HepG2 (cell line): ENCODE data around the gene ZDHHC16. TPM values are rescaled to one million over a fixed set of nuclear protein-coding genes. Genes with fewer than 3 reads are reported as not detected.

ENCODE experiments used
- FIP1L1 ChIP-seq: fragments of 200-400 bp; formaldehyde crosslinking; IDR thresholded peaks from 2 replicates; pipeline ENCODE4 v1.6.1; 2018; ENCODE audit warnings: low read depth, mild to moderate bottlenecking, low read length, moderate library complexity, borderline replicate concordance; ENCODE audit not compliant: insufficient read depth
- GABPA ChIP-seq, 2 experiments: IDR thresholded peaks; 2 replicates each; pipeline ENCODE4 v1.6.1; 2011 to 2016; ENCODE audit warnings: low read depth in 2 of 2, low read length in 1 of 2, missing biosample characterization in 1 of 2, missing genetic modification characterization in 1 of 2
- KDM1A ChIP-seq: IDR thresholded peaks from 2 replicates; pipeline ENCODE4 v1.6.1; 2016; ENCODE audit warnings: missing compliant biosample characterization
- POLR2A ChIP-seq, 2 experiments: IDR thresholded peaks; 2 replicates each; pipeline ENCODE4 v1.6.1; 2011; ENCODE audit warnings: low read depth in 2 of 2, low read length in 2 of 2, mild to moderate bottlenecking in 1 of 2, moderate library complexity in 1 of 2; ENCODE audit not compliant: insufficient read depth in 1 of 2
- SIN3A ChIP-seq: IDR thresholded peaks from 2 replicates; pipeline ENCODE4 v1.6.1; 2011; ENCODE audit warnings: low read depth, mild to moderate bottlenecking, control low read depth, low read length, borderline replicate concordance
- SMAD3 ChIP-seq: sonication (generic); formaldehyde crosslinking; IDR thresholded peaks from 2 replicates; pipeline ENCODE4 v1.4.0; 2020; ENCODE audit warnings: missing genetic modification reagents
- SNRNP70 ChIP-seq: fragments of 200-400 bp; formaldehyde crosslinking; IDR thresholded peaks from 2 replicates; pipeline ENCODE4 v1.6.1; 2017; ENCODE audit warnings: mild to moderate bottlenecking, low read depth, low read length, moderate library complexity
- TMF1 ChIP-seq: sonication (generic); formaldehyde crosslinking; IDR thresholded peaks from 2 replicates; pipeline ENCODE4 v1.8.1; 2022; ENCODE audit warnings: low read depth, missing genetic modification reagents
- ZNF136 ChIP-seq: sonication (generic); formaldehyde crosslinking; IDR thresholded peaks from 2 replicates; pipeline ENCODE4 v1.8.1; 2022; ENCODE audit warnings: low read depth, mild to moderate bottlenecking, moderate library complexity, missing genetic modification reagents
- ZNF557 ChIP-seq: sonication (generic); formaldehyde crosslinking; IDR thresholded peaks from 2 replicates; pipeline ENCODE4 v1.4.0; 2020; ENCODE audit warnings: missing genetic modification reagents
- ZNF629 ChIP-seq: sonication (generic); formaldehyde crosslinking; conservative IDR thresholded peaks from 2 replicates; pipeline ENCODE4 v1.5.0; 2020; ENCODE audit warnings: missing genetic modification reagents
- ZNF703 ChIP-seq: sonication (generic); formaldehyde crosslinking; IDR thresholded peaks from 2 replicates; pipeline ENCODE4 v1.5.1; 2020; ENCODE audit warnings: missing genetic modification reagents, mild to moderate bottlenecking, moderate library complexity, borderline replicate concordance
- ZNF83 ChIP-seq: sonication (generic); formaldehyde crosslinking; IDR thresholded peaks from 2 replicates; pipeline ENCODE4 v1.4.0; 2020; ENCODE audit warnings: missing genetic modification reagents, mild to moderate bottlenecking, borderline replicate concordance
- ZNF879 ChIP-seq: sonication (generic); formaldehyde crosslinking; IDR thresholded peaks from 2 replicates; pipeline ENCODE4 v1.8.1; 2023; ENCODE audit warnings: missing genetic modification reagents
- polyA plus RNA-seq, 8 experiments: library from polyadenylated mRNA; depleted of rRNA in 3 of 8; stranded (reverse) in 7 of 8; unstranded in 1 of 8; fragments of >200 nt; fragmentation: Illumina TruSeq in 4 of 8; extraction: Trizol in 4 of 8; gene quantifications; 2 replicates each; pipeline versions ENCODE4 v1.2.1 to v1.2.3, GENCODE V29; 2011 to 2016; ENCODE audit warnings: low read depth in 4 of 8, missing spikeins in 1 of 8, mixed read lengths in 1 of 8; ENCODE audit not compliant: insufficient read depth in 1 of 8
- total RNA-seq, 5 experiments: library from RNA; depleted of rRNA; stranded (reverse); fragments of >200 nt; fragmentation: Illumina TruSeq; extraction: Trizol; gene quantifications; 2 replicates each; pipeline ENCODE4 v1.2.3, GENCODE V29; 2016; ENCODE audit warnings: low read depth in 1 of 5
- TF ChIP-seq, protein P1 (sequence below): sonication (generic); formaldehyde crosslinking; IDR thresholded peaks from 2 replicates; pipeline ENCODE4 v1.8.0; 2022; ENCODE audit warnings: low read depth, missing genetic modification reagents
- TF ChIP-seq, protein P2 (sequence below): sonication (generic); formaldehyde crosslinking; conservative IDR thresholded peaks from 2 replicates; pipeline ENCODE4 v1.5.0; 2020; ENCODE audit warnings: missing genetic modification reagents
- TF ChIP-seq, protein P3 (sequence below): sonication (generic); formaldehyde crosslinking; IDR thresholded peaks from 2 replicates; pipeline ENCODE4 v1.4.0; 2020; ENCODE audit warnings: mild to moderate bottlenecking, missing genetic modification reagents
- TF ChIP-seq, protein P4 (sequence below): sonication (generic); formaldehyde crosslinking; conservative IDR thresholded peaks from 2 replicates; pipeline ENCODE4 v1.8.0; 2022; ENCODE audit warnings: mild to moderate bottlenecking, moderate library complexity, missing genetic modification reagents
- TF ChIP-seq, protein P5 (sequence below): IDR thresholded peaks from 2 replicates; pipeline ENCODE4 v1.6.1; 2016; ENCODE audit warnings: mild to moderate bottlenecking

The ZDHHC16 gene
- total and polyA plus RNA-seq, 2 of the 13 experiments (the other 11 are each of a cell fraction or from before 2014, with no cell fraction given), result 40.8 to 41.8 TPM

DNA sequence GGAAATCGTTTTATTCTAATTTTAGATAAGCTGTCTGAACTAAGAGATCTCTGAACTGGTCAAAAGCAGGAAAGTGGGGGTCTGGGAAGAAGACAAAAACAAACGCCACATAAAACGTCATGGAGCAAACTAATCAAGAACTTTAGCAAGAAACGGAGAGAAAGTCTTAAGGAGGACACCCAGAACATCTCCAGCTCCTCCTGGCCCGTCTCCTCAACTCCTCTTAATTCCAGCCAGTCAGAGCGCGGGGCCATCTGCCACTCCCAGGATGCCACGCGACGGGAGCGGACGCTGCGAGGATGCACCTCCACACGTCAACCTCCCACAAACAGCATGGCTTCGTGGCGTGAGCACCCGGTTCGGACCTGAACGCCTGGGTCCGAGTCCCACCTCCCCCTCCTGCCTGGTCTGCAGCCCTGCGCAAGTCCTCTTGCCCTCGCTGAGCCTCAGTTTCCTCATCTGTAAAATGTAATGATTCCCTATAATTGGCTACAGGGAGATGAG is 51.6 kb downstream of the ZDHHC16 start (continued):
- TF ChIP-seq, protein P1, sequence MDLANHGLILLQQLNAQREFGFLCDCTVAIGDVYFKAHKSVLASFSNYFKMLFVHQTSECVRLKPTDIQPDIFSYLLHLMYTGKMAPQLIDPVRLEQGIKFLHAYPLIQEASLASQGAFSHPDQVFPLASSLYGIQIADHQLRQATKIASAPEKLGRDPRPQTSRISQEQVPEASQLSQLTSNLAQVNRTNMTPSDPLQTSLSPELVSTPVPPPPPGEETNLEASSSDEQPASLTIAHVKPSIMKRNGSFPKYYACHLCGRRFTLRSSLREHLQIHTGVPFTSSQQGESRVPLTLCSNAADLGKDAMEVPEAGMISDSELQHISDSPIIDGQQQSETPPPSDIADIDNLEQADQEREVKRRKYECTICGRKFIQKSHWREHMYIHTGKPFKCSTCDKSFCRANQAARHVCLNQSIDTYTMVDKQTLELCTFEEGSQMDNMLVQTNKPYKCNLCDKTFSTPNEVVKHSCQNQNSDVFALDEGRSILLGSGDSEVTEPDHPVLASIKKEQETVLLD (CRISPR knock-in tag), result no peak; the same call in 1 of the 2 replicates
- TF ChIP-seq ZNF83 (CRISPR knock-in tag) (0 out of 2 replicates have a peak, but pooled peaks have one; percentile 23), GABPA (IDR thresholded peaks at IDR 0.05; ENCODE audit: low read depth, low read length) (no peak), GABPA (CRISPR knock-in tag; IDR thresholded peaks at IDR 0.05; ENCODE audit: low read depth) (0 out of 2 replicates have a peak, but pooled peaks have one; percentile 15), TMF1 (CRISPR knock-in tag) (no peak; the same call in 1 of the 2 replicates), SNRNP70 (no peak), POLR2A (IDR thresholded peaks at IDR 0.05; ENCODE audit: insufficient read depth in 1 of 2, low read depth in 2 of 2, low read length in 2 of 2) (peak; percentile 79 to 83), ZNF136 (CRISPR knock-in tag) (no peak), ZNF629 (CRISPR knock-in tag) (peak; percentile 59), SMAD3 (CRISPR knock-in tag) (peak; percentile 12; the same call in 1 of the 2 replicates), ZNF879 (CRISPR knock-in tag) (no peak), KDM1A (CRISPR knock-in tag) (no peak), FIP1L1 (no peak), ZNF557 (no peak), SIN3A (peak; percentile 70; the same call in 1 of the 2 replicates), ZNF703 (CRISPR knock-in tag) (no peak)
- TF ChIP-seq, protein P2, sequence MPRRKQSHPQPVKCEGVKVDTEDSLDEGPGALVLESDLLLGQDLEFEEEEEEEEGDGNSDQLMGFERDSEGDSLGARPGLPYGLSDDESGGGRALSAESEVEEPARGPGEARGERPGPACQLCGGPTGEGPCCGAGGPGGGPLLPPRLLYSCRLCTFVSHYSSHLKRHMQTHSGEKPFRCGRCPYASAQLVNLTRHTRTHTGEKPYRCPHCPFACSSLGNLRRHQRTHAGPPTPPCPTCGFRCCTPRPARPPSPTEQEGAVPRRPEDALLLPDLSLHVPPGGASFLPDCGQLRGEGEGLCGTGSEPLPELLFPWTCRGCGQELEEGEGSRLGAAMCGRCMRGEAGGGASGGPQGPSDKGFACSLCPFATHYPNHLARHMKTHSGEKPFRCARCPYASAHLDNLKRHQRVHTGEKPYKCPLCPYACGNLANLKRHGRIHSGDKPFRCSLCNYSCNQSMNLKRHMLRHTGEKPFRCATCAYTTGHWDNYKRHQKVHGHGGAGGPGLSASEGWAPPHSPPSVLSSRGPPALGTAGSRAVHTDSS, result no peak
- TF ChIP-seq, protein P3, sequence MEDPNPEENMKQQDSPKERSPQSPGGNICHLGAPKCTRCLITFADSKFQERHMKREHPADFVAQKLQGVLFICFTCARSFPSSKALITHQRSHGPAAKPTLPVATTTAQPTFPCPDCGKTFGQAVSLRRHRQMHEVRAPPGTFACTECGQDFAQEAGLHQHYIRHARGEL, result no peak
- TF ChIP-seq, protein P4, sequence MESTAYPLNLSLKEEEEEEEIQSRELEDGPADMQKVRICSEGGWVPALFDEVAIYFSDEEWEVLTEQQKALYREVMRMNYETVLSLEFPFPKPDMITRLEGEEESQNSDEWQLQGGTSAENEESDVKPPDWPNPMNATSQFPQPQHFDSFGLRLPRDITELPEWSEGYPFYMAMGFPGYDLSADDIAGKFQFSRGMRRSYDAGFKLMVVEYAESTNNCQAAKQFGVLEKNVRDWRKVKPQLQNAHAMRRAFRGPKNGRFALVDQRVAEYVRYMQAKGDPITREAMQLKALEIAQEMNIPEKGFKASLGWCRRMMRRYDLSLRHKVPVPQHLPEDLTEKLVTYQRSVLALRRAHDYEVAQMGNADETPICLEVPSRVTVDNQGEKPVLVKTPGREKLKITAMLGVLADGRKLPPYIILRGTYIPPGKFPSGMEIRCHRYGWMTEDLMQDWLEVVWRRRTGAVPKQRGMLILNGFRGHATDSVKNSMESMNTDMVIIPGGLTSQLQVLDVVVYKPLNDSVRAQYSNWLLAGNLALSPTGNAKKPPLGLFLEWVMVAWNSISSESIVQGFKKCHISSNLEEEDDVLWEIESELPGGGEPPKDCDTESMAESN (CRISPR knock-in tag), result no peak
- TF ChIP-seq, protein P5, sequence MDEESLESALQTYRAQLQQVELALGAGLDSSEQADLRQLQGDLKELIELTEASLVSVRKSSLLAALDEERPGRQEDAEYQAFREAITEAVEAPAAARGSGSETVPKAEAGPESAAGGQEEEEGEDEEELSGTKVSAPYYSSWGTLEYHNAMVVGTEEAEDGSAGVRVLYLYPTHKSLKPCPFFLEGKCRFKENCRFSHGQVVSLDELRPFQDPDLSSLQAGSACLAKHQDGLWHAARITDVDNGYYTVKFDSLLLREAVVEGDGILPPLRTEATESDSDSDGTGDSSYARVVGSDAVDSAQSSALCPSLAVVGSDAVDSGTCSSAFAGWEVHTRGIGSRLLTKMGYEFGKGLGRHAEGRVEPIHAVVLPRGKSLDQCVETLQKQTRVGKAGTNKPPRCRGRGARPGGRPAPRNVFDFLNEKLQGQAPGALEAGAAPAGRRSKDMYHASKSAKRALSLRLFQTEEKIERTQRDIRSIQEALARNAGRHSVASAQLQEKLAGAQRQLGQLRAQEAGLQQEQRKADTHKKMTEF (CRISPR knock-in tag), result no peak
